Fibroblast of mammary gland (primary cell): Measurements from ENCODE around the gene CAPS.
"Not testable (repeated sequence)": the region's sequence is repeated elsewhere in the genome, so short reads cannot be mapped to it uniquely, and the experiment has no call there.

Experiments used
- DNase-seq: peaks from one replicate; pipeline ENCODE4 v3.0.0-alpha.2; 2010; ENCODE audit warnings: low read depth
- H3K4me3 ChIP-seq: 2 replicates; pipeline ENCODE4 v1.5.1; 2011; ENCODE audit warnings: low read depth, mild to moderate bottlenecking, low read length, moderate library complexity; ENCODE audit not compliant: control insufficient read depth
- TF ChIP-seq, protein P1 (sequence below): conservative IDR thresholded peaks from 2 replicates; pipeline ENCODE4 v1.5.1; 2011; ENCODE audit warnings: low read depth, low read length, inconsistent platforms; ENCODE audit not compliant: control insufficient read depth, insufficient read depth

CAPS gene

DNA sequence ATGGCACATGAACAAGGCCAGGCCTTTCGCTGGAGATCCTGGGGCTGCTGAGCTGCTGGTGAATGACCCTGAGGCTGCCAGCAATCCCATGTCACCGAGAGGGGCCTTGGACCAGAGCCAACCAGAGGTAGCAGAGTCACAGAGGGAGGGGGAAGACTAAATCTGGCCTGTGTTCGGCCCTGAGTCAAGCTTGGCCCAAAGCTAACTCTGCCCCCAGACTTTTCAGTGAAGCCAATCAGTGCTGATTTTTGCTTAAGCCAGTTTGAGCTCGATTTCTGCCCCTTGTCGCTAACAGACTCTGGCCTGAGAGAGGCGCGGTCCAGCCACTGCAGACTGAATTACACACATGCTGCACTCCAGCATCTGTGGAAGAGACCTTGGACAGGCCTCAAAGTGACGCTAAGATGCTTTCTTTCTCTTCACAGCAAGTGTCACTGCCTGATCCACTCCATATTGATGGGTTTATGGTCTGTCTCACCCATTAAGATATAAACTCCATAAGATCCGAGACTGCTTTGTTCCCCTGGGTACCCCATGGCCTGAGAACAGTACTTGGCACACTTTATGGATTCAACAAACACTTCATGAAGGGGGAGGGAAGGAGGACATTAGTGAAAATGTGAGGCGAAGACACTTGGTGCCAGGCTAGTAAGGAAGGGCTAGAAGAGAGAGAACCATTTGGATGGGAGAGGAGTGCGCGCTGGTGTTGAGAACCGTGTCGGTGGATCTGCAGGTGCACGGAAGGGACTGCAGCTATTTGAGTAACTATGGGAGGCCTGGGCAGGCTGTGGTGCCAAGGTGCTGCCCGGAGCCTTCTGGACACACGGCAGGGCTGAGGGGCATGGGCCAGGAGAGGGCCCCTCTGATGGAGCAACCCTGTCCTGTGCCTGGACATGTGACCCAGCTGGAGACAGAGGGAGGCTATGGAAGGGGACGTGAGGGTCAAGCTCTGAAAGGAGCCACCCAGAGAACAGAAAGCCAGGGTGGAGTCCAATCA lies 46.2 kb downstream of the CAPS start:
- no peak for DNase-seq
- no peak overlapping the region for H3K4me3 ChIP-seq
- TF ChIP-seq, protein P1, sequence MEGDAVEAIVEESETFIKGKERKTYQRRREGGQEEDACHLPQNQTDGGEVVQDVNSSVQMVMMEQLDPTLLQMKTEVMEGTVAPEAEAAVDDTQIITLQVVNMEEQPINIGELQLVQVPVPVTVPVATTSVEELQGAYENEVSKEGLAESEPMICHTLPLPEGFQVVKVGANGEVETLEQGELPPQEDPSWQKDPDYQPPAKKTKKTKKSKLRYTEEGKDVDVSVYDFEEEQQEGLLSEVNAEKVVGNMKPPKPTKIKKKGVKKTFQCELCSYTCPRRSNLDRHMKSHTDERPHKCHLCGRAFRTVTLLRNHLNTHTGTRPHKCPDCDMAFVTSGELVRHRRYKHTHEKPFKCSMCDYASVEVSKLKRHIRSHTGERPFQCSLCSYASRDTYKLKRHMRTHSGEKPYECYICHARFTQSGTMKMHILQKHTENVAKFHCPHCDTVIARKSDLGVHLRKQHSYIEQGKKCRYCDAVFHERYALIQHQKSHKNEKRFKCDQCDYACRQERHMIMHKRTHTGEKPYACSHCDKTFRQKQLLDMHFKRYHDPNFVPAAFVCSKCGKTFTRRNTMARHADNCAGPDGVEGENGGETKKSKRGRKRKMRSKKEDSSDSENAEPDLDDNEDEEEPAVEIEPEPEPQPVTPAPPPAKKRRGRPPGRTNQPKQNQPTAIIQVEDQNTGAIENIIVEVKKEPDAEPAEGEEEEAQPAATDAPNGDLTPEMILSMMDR, result no peak

DNA sequence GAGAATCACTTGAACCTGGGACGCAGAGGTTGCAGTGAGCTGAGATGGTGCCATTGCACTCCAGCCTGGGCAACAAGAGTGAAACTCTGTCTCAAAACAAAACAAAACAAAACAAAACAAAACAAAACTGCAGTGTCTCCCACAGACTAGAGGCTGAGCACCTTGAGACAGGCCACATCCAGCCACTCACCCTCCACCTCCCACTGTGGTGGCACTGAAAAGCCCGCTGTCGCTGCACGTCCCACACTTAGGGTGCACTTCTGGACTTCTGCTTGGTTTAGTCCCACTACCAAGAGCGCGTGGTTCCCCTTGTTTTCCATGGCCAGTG lies 47.6 kb downstream of the CAPS start:
- DNase-seq, H3K4me3 ChIP-seq: not testable (repeated sequence)

DNA sequence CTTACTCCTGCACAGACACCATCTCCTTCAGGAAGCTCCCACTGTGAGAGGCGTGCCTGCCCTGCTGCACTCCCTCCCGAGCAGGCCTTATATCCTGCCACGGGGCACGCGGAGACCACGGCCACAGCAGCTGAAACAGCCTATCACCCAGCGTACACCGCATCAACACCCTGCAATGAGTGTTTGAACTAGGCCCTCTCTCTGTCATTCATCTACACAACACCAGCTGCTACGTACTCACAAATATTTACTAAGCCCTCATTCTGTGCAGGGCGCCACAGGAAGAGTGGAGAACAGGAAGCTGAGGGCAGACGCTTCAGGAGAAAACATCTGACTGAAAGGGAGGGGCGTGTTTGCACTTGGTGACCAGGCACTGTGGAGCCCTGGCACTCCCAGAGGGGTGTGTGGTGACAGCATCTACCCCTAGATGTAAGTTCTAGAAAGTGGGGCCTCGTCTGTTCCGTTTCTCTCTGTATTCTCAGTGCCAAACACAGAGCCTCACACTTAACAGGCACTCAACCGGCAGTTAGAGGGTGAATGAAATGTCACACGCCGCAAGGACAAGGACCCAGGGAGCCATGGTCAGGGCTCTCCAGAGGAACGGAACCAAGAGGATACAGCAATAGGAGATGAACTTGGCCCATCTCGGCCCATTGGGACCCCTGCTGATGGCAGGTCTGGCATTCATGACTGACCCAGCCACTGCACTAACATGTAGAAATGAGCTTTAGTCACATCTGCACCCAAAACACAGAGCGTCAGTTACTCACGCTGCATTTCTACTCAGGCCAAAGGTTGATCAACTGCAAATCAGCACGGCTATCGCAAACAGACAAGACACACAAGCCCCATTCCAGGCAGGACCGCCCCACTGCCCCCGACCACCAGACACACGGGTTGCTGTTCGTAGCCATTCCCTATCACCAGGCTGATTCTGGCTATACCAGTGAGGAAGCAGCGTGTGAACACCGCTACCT lies 48.2 kb downstream of the CAPS start:
- DNase-seq, result no peak
- TF ChIP-seq, protein P1, result no peak
- no peak overlapping the region for H3K4me3 ChIP-seq

DNA sequence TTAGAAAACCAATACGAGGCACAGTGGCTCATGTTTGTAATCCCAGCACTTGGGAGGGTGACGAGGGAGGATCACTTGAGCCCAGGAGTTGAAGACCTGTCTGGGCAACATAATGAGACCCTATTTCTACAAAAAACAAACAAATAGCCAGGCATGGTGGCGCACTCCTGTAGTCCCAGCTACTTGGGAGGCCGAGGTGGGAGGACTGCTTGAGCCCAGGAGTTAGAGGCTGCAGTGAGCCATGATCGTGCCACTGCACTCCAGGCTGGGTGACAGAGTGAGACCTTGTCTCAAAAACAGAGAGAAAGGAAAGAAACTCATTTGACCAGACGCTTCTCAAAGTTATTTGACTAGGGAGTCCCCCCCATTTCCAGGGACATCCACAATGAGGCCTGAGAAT lies 49.2 kb downstream of the CAPS start:
- not testable (repeated sequence) for DNase-seq, H3K4me3 ChIP-seq

DNA sequence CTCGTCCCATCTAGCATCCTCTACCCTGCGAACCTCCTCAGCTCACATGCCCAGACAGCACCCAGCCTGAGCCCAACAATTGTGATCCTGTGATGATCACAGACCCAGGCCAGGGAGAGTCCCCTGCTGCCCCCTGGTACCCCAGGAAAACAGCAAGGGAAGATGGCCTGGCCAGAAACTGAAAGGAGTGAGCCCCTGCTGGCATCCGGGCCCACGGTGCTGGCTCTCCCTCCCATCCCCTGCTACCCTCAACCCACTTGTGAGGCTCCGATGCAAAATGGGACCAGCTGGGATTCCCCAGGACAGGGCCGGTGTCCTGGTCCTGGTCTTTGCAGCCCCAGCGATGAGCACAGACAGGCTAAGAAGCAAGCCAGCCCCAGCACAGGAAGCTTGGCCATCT lies 49.8 kb downstream of the CAPS start:
- H3K4me3 ChIP-seq, result no peak overlapping the region
- TF ChIP-seq, protein P1, result no peak
- DNase-seq, result no peak

DNA sequence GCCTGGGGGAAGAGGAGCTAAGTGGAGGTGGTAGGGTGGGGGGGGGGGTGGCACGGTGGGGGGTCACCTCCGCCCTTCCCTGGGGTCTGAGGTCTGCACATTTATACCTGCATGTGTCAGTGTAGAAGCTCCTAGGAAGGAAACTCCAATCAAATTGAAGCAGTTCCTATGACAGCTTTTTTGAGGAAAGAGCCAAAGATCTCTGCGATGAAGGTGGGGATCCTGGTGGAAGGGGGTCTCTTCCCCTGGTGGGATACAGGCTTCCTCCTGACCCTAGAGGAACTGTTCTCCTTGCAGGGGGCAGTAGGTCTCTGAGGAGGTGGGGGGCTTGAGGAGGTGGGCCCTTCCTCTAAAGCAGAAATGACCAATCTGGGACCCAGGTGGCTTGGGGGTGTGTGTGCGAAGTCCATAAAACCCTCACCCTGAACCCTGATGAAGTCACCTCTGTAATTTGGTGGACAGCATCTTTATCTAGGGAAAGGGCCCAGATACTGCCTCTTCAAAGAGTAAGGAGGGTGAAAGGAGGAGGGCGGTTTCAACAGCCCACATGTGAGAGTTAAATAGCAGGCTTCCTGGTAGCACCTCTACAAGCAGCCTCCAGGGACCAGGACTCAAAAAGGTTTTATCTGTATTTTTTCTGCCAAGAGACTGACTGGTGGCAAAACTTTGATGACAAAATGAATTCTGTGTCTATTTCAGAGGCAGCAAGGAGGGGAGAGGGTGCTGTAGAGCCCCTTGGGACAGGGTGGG lies 50.9 kb downstream of the CAPS start:
- TF ChIP-seq, protein P1, result no peak
- H3K4me3 ChIP-seq, result no peak overlapping the region
- no peak for DNase-seq
